NCI-H345 treated with DMSO at 0.1 percent for 48 hours (cell line): Measurements from ENCODE around the gene AXIN1.
A peak's percentile ranks its signal among the peaks of the same experiment; 100 is the strongest.
"Not testable (repeated sequence)": the region's sequence is repeated elsewhere in the genome, so short reads cannot be mapped to it uniquely, and the experiment has no call there.

Source experiments
- DNase-seq: peaks from one replicate; lab custom pipeline; 2025; ENCODE audit not compliant: unreplicated experiment; lab: John Stamatoyannopoulos, UW

The AXIN1 gene

DNA sequence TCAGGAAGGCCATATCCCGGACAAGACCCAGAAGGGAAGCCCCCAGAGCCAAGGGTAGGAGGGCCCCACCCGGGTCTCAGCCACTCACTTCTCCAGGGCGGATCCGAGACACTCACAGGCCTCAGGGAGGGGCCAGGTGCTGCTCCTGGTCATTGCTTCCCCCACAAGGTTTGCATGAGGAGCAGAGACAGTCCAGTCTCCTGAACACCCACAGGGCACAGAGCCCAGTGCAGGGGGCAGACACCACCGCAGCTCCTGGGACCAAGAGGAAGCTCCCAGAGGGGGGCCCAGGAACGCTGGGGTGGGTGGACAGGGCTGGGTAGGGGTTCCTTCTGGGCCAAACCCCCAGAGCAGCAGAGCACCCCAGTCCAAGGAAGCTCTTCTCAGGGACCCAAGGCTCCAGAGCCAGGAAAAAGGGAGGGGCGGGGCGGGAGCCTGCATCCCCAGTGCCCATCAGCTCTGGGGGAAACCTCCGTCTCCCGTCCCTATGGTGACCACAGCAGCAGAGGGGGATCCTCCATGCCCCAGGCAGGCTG lies 18.5 kb upstream of the AXIN1 start:
- DNase-seq: no peak

DNA sequence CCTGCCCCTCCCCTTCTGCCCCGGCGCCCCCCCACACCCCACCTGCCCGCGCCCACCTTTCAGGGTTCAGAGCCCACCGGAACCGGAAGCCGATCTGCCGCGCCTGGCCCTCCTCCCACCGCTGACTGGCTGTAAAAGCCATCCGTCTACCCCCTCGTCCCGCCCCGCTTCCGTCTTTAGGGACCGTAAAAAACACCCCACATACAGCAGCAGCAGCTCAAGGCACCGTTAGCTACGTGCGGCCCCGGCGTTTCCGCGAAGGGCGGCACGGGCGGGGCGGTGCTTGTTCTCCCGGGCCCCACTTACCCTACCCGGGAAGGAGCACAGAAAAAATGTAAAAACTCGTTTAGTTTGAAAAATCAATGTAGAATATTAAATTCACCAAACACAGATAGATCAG lies 17.9 kb upstream of the AXIN1 start, which contains the start of gene MRPL28:
MRPL28 (minus strand) TSS at position 96 of the 400 bp plus-strand sequence. CDS start 320 bp downstream, outside the sequence.
- peak; percentile 81 for DNase-seq

DNA sequence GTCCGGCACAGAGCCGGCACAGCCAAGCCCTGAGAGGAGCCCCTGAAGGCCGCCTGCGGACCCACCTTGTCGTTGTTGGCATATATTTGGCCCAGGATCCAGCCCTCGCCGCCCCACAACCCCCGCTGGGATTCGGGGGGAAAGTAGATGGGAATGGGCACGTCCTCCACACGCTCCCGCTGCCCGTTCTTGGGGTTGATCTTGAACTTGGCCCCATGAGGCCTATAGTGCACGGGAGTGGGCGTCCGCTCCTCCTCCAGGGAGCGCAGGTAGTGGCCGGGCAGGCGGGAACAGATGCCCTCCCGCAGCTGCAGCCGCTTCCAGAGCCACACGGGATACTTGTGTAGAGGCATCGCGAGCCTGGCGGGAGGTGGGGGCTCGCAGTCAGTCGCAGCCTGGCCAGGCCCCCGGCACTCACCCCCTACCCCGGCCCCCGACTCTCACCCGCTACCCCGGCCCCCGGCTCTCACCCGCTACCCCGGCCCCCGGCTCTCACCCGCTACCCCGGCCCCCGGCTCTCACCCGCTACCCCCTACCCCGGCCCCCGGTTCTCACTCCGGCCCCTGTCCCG lies 17.4 kb upstream of the AXIN1 start:
- no peak for DNase-seq

DNA sequence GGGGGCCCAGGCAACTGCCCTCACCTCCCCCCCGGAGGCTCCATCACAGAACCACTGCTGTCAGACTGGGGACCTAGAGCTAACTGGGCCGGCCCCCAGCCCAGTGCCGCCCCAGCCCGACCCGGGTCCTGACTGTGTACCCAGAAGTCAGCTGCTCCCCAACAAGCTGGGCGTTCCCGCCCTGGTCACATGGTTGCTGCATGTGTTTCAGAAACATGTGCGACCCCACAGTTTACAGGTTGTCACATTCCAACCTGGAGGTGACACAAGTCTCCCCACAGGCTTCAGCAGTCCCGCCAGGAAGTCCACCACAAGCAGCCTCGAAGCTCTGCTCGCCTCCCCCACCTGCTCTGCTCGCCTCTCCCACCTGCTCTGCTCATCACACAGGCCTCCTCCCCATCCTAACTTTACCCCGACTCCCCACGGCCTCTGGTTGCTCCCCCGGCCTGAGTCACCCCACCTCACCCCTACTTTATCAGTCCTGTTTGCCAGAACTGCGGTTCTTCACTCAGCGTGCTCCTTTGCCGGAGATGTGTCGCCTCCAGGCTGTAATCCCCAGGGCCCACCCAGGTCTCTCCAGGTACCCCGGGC lies 16.8 kb upstream of the AXIN1 start:
- DNase-seq: no peak

DNA sequence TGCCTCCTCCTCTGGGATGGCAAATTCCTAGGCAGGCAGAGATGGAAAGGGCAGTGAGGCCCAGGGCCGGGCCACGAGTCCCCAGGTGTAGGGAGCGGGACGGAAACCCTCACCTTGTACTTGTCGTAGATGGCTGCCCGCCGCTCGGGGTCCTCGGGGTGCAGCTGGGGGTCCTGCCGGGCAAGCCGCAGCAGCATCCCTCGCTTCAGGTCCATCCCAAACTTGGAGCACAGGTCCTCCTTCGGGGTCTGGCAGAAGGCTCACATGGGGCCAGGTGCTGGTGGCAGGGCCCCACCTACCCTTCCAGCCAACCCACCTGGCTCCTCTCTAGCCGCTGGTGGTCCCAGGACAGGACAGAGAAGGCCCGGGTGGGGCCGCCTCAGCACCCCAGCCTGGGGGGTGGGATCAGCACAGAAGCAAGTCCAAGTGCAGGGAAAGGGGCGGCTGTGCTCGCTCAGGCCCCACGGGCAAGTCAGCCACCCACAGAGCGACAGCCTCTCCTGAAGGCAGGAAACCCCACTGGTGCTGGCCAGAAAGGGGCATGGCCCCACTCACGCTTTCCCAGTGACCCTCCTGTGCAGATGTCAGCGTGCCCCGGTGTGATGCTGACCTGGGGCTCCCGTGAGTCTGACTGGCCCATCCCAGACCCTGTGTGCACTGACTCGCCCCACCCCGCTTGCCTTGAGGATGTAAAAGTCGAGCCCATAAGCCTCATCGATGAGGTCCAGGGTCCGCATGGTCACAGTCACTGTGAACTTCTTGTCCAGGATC lies 16.1 kb upstream of the AXIN1 start:
- DNase-seq: no peak

DNA sequence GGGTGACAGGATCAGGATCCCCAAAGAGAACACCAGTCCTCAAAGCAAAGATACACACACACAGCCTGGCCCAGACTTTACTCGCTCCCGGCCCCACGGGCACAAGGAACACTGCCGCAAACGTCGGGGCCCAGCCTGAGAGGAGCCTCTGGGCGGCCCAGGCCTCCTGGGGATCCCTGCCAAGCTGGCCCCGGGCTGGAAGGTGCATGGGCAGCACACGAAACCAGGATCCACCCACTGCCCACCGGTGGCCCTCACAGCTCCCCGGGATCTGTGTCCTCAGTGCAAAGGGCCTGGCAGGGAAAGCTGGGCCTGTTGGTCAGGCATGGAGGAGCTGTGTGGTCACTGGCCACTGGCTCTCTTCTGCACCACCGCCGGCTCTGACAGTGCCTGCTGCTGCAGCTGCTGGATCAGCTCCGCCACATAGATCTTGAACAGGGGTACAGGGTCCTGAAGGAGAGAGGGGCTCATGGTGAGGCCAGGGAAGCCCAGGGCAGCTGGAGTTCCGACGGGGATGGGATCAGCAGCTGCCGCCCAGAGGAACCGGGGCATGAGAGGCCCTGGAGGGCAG lies 14.9 kb upstream of the AXIN1 start:
- no peak for DNase-seq

DNA sequence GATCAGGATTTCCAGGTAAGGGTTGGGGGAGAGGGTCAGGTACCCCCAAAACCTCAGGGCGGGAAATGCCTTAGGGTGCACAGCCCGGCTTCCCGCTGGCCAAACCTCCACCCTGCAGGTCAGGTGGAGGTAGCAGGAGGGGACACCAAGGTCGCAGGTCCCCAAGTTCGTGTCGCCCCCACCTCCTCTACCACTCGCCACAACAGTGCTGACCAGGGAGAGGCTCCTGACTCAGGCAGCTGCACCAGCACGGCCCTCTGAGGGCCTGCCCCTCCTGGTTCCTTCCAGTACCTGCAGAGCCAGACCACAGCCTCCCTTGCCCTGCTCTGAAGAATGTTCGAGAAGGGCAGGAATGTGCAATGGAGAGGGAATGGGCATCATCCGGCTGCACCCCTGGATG lies 14.0 kb upstream of the AXIN1 start:
- DNase-seq: no peak

DNA sequence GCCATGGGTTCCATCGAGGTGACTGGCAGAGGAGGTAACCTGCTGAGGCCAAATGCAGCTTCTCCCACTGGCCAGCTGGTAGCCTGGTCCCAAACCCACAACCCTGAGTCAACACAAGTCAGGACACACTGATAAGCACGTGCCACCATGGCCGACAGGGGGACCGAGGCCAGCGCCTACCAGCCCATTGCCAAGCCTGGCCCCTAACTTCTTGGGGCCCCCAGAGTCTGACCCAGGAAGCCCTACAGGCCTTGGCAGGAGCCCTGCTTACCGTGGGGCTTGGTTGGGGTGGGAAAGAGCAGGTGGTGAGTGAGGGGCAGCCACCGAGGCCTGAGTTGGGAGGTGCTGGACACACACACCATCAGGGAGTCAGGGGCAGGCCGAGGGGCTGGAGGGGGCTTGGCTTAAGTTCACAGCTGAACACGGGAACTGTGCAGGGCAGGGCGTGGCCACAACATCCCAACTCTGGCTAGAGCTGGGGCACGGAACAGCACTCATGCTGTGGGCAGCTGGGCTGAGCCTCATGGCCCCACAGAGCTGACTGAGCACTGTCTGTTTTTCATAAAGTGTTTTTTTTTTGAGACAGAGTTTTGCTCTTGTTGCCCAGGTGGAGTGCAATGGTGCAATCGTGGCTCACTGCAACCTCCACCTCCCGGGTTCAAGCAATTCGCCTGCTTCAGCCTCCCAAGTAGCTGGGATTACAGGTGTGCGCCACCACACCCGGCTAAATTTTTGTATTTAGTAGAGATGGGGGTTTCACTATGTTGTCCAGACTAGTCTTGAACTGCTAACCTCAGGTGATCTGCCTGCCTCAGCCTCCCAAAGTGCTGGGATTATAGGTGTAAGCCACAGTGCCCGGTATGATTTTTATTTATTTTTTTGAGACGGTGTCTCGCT lies 12.3 kb upstream of the AXIN1 start:
- no peak for DNase-seq

DNA sequence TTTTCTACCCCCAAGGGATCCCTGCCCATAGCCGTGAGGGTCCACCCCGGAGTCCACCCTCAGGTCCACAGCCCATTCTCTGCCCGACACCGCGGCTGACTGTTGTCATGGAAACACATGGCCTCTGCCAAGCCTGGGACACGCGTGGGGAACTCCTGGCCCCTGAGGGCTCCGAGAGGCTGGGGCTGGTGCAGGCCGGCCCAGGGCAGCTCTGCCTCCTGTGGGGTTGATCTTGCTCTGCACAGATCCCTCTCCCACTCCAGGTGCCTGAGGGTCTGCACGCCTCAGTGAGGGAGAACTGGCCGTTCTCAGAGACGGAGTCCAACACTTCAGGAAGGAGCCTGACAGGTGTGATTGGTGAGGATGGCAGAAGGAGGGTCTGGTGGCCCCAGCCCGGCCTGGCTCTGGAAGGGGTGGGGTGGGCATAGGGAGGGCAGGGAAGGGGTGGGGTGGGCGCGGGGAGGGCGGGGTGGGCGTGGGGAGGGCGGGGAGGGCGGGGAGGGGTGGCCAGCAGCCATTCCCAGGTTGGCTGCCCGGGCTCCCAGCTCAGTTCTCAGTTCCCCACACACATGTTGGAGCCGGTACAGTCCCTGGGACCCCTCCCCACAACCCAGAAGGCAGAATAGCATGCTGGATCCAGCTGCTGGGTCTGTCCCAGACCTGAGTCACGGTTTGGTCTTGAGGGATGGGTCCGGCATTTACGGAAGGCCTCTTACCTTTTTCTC lies 11.4 kb upstream of the AXIN1 start:
- DNase-seq: no peak

DNA sequence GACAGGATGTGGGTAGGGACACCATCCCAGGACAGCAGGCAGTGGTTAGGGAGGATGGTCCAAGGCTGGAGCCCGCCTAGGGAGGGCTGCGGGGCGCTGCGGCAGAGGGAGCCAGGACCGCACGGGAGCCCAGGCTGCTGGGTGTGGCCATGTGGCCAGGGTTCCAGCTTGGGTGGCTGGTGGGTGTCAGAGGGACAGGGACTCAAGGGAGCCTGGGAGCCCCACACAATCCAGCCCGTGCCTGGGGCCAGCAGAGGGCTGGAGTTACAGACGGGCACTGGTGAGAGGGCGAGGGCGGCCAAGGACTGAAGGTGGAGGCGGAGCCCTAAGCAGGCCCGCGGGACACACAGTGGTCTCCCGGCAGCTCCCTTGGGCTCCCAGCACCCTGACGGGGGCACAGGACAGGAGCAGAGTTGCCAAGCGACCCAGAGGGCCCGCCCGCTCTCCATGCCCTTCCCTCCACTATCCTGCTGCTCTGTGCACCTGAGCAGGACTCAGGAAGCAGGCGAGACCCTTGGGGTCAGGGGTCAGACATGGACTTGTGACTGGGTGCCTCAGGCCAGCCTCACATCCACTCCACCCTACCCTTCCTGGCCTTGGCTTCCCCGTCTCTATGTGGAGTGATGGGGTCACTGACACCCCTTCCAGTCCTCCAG lies 10.7 kb upstream of the AXIN1 start:
- DNase-seq: no peak

DNA sequence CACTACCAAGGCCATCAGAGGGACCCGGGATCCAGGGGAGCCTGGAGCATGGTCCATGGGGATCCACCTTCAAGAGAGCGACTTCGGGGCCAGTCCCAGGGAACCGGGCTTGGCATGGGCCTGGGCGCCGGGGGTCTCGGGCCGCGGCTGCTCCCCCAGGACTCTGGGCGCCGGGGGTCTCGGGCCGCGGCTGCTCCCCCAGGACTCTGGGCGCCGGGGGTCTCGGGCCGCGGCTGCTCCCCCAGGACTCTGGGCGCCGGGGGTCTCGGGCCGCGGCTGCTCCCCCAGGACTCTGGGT lies 10.1 kb upstream of the AXIN1 start:
- not testable (repeated sequence) for DNase-seq

DNA sequence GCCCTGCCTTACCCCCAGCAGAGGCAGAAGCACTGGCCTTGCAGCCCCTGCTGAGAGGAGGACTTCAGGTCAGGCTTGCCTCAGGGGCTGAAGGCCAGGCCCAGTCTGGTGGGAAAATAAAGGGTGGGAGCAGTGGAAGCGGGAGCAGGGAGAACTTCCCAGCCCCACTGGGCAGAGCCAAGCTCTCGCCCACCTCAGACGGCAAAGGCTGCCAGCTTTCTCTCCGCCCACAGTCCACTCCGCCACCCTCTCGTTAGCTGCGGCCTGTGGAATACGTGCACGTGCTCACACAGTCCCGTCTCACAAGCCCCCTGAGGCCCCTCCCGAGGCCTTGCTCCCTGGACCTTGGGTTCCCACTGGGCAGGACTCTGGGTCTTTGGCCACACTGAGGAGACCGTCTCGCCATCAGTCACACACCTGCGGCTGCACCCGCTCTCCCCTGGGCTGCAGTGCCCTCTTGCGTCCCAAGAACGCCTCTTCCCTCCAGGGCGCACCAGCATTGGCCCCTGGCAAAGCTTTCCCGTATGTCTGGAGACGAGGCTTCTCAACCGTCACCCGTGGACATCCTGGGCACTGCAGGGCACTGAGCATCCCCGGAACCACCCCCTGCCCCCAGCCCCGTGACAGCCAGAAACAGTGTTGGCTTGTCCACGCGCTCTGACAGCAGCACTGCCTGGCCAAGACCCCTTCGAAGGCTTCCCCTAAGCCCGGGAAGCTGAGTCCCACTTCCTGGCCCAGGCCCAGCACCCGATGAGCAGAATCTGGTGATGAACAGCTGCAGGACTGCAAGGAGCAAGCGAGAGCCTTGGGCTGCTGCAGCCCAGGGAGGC lies 9.6 kb upstream of the AXIN1 start:
- peak; percentile 47 for DNase-seq

DNA sequence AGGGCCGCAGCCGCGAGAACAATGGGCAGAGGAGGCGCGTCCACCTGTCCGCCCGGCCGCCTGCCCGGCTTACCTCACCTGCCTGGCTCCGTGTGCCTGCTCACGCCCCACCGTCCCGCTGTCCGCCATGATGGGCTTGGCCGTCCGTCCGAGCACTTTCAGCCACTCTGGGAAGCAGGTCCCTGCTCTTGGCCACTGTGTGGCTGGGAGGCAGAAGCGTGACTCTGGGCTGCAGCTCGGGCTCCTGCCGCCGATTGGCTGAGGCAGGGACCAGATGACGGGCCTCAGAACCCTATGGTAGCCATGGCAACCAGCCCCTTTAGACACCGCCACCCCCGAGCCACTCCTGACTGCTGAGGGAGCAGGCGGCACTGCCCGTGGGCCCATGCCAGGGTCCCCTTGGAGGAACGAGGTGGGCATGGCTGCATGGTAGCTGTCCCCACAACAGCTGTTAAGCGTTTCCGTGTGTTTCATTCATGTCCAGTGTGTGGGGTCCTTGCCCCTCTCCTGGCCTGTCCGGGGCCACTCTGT lies 8.9 kb upstream of the AXIN1 start:
- DNase-seq: no peak

DNA sequence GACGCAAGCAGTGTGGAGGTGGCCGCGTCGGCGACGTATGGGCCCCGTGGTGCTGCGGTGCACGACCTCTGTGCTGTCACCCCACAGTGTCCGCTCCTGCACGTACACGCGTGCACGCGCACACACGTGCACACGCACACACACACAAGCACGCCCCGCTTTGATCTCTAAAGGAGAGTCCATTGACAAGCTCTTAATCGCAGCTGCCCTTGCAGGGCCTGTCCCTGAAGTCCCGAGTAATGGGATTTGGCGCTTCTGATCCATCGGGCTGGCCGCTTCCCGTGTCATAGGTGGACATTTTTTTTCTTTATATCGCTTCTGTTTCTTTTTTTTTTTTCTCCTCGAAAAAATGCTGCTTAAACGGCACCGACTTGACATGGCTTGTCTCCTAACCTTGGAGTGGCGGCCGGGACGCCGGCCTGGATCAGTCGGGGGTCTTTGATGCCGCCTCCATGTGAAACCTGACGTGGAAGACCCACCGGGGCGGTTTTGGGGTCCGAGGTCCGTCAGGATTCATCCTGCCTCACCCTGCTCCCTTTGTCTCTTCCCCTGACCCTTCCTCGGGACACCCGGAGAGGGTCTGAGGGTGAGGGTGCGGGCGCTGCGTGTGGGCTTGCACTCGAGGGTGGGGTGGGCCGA lies 8.3 kb upstream of the AXIN1 start:
- no peak for DNase-seq

DNA sequence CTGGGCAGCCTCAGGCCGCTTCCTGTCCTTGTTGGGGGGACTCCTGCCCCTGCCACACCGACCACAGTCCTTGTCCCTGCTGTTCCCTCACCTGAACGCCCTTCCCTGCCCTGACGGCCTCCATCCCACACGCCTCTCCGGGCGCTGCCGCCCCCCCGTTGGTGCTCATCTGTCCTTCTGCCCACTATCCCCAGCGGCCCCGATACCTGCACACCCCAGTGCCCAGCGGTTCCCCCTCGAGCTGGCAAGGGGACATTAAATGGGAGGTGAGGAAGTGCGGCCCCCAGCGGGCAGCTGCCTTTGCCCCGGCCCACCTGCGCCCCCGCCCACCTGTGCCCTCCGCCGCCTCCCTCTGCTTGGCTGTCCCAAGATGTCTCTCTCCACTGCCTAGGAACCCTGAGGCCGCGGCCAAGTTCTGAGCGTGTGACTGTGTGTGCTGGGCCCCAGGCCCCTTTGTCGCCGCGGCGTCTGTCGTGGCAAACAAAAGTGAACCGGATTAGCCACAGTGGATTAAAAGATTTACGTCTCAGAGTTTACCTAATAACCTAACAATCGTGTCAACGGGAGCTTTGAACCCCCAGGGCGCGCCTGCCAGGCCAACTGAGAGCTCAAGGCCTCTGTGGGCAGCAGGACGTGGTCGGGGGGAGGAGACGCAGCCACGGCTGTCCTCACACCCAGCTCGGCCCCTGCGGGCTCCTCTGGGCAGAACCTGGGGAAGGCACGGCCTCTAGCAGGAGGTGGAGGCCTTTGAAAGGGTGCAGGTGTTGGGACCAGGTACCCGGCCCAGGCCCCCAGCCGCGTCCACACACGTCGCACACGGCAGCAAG lies 7.6 kb upstream of the AXIN1 start:
- no peak for DNase-seq

DNA sequence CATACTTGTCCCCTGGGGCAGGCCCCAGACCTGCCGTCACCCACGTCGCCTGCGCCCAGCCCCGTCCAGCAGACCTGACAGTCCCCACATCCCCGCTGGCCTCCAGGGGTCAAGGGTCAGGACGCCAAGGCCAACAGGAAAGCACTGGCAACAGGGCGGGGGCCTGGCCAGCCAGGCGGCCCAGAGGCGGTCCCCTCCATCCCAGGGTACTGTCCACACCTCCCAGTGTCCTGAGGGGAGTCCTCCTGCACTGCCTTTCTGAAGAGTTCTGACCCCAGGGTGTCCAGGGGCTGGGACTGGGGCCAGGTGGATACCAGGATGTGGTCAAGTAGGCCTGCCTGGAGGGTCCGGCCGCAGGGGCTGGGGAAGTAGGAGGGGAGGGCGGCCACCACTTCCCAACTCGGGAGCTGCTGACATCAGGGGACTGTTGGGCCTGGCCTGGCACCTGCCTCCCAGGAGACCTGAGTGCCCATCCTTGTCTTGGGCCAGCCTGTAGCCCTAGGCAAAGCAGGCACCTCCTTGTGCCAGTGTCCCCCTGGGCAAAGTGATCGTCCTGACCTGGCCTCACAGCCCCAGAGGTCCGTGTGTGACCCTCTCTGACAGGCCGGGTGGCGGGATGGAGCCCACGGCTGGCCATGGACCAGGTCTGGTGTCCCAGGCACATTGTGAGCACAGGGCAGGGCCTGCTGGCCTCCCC lies 6.7 kb upstream of the AXIN1 start:
- DNase-seq: no peak

DNA sequence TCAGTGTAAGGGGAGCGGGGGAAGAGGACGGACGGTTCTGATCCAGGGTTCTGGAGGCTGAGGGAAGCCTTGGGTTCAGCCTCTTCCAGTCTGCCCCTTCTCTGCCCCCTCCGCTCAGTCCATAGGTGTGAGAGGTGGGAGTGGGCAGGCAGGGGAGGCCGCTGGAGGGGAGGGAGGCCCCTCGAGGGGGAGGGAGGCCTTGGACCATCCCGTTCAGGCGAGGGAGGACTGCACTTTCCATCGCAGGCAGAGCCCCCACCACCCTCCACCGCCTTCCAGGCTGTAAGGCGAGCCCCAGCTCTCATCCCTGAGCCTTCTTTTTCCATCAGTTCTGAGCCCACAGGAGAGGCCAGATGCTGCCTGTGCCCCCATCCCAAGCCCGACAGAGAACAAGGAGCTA lies 4.2 kb upstream of the AXIN1 start:
- no peak for DNase-seq
